Activated CD8-positive, alpha-beta memory T cell treated with anti-CD3 and anti-CD28 coated beads, Interleukin-2, amount 50 U/mL, for 4 hours (primary cell): ENCODE results near the gene XRCC5.

ENCODE experiments used
- DNase-seq: peaks from one replicate; pipeline ENCODE4 v3.0.0-alpha.2; 2020

XRCC5 gene

GRCh38 chr2:216235896-216236295 lies 126.7 kb downstream of the XRCC5 start:
- DNase-seq = no peak

DNA sequence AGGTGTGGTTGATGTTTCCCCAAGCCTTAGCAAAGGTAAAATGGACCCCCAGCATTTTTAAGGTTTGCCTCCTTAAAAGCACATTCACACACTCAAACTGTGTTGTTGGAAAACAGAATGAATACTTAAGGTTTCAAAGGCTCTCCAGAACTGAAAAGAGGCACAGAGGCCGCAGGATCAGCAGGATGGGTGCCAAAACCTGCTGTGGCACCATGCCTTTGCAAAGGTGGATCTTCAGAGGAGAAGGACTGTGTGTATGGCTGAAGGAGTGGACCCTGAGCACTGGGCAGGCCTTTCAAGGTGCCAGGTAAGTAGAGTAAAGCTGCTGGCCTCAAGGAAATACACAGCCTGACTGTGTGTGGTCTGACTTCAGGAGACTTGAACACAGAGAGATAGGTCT lies 127.3 kb downstream of the XRCC5 start:
- DNase-seq = no peak

DNA sequence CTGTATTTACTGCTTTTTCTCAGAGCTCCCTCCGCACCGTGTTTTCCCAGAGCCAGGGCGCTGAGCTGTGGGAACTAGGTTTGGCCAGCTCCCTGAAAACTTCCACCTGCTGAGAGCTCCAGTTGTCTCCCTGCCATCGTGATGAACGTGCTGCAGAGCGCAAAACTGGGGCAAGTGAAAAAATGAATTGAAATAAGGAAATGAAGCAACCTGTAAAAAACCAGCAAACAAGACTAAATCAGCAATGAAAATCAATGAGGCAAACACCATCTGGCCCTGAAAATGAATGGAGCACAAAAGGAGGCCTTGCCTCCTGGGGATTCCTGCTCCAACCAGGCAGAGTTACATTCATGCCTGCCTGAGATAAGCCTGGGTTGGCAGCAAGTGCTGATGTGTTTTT lies 133.2 kb downstream of the XRCC5 start:
- no peak for DNase-seq

GRCh38 chr2:216243026-216243425 lies 133.9 kb downstream of the XRCC5 start:
- DNase-seq = no peak

GRCh38 chr2:216245391-216245975 lies 136.3 kb downstream of the XRCC5 start:
- DNase-seq = no peak

DNA sequence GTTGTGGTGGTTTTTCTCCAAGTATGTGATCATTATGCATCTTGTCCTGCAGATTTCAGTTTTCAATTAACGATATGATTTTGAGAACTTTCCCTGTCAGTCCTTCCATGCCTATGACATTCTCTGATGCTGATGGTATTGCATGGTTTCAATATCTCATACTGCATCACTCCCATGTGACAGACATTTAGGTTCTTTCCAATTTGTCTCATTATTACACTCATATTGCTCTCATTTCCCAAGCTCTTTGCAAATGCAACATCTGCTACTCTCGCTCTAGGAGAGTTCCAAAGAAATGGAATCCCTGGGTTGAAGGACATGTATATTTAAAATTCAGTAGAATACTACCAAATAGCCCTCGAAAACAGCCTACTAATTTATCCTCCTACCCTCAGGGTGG lies 137.6 kb downstream of the XRCC5 start:
- DNase-seq = no peak
